Measurements from ENCODE around the gene UNC5CL. TPM values are rescaled to one million over a fixed set of nuclear protein-coding genes. Genes with fewer than 3 reads are reported as not detected.
"Not testable (repeated sequence)": the region's sequence is repeated elsewhere in the genome, so short reads cannot be mapped to it uniquely, and the experiment has no call there.

UNC5CL gene
- total and polyA plus RNA-seq, 2 experiments from 2014 or later: 0.87 to 1.2 TPM

DNA sequence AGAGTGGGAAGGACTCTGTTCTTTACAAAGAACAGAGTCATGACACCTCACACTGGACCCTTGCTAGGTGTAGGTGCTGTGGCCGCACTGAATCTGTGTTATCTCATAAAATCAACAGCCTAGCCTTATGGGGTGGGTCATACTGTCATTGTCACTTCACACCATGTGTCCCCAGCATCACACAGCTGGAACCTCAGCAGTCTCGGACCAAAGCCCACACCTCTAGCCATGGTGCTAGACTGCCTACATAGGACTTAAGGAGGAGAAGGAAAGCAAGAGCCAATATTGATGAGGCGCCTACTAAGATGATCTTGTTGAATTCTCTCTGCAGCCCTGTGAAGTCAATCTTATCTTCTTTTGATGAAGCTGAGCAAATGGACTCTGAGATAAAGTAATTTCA is 31.0 kb downstream of the UNC5CL start:
- Histone ChIP-seq H2AFZ (no peak overlapping the region), H3K27ac (ENCODE audit: low read depth) (no peak overlapping the region), H3K27me3 (ENCODE audit: insufficient read depth) (no peaks in the 10 kb centered on the region), H3K4me3 (no peak overlapping the region), H3K9me2 (ENCODE audit: insufficient read depth) (peaks cover 9% of the 10 kb centered on the region; the same call in 1 of the 2 replicates), H3K79me2 (replicated peaks; ENCODE audit: insufficient read depth) (no peaks in the 10 kb centered on the region), H3K36me3 (ENCODE audit: insufficient read depth) (no peaks in the 10 kb centered on the region), H3F3A (replicated peaks; ENCODE audit: low read depth) (no peaks in the 10 kb centered on the region), H3K4me2 (no peak overlapping the region), H3K4me1 (ENCODE audit: insufficient read depth) (no peaks in the 10 kb centered on the region), H4K20me1 (replicated peaks; ENCODE audit: insufficient read depth) (no peaks in the 10 kb centered on the region)
- no peak for DNase-seq (ENCODE audit: low spot score)
- H3K36me3 Mint-ChIP-seq (ENCODE audit: low read depth): no peaks in the 10 kb centered on the region; the same call in 2 of the 3 replicates
- peaks cover 6% of the 10 kb centered on the region for H3K4me1 Mint-ChIP-seq
- H3K4me3 Mint-ChIP-seq: no peak overlapping the region
- ATAC-seq: no peak
- no peak overlapping the region for H3K27ac Mint-ChIP-seq
- TF ChIP-seq CREB1 (CRISPR knock-in tag; IDR thresholded peaks at IDR 0.05; ENCODE audit: low read depth) (no peak), JUNB (IDR thresholded peaks at IDR 0.05; ENCODE audit: unreplicated experiment) (no peak)
- H3K27me3 Mint-ChIP-seq (ENCODE audit: insufficient read depth, low read depth, poor library complexity): peaks cover 4% of the 10 kb centered on the region
- no peaks in the 10 kb centered on the region; the same call in 2 of the 3 replicates for H3K9me3 Mint-ChIP-seq

DNA sequence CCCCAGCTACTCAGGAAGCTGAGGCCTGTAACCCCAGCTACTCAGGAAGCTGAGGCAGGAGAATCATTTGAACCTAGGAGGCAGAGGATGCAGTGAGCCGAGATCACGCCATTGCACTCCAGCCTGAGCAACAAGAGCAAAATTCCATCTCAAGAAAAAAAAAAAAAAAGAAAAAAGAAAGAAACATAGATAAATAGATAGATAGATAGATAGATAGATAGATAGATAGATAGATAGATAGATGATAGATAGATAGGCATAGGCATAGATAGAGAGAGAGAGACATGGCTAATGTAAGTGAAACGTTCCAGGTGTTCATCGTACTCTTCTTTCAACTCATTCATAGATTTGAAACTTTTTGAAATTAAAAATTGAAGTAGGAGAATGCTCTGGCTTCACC is 32.0 kb downstream of the UNC5CL start:
- H3K36me3 Mint-ChIP-seq (ENCODE audit: low read depth); H3K4me3 Mint-ChIP-seq; H3F3A ChIP-seq (replicated peaks; ENCODE audit: low read depth); H3K4me3 ChIP-seq; H3K27me3 ChIP-seq (ENCODE audit: insufficient read depth); H3K79me2 ChIP-seq (replicated peaks; ENCODE audit: insufficient read depth); H3K4me2 ChIP-seq; H4K20me1 ChIP-seq (replicated peaks; ENCODE audit: insufficient read depth); H3K27ac ChIP-seq (ENCODE audit: low read depth); H3K27me3 Mint-ChIP-seq (ENCODE audit: insufficient read depth, low read depth, poor library complexity); H3K9me3 Mint-ChIP-seq; H3K27ac Mint-ChIP-seq; H3K4me1 ChIP-seq (ENCODE audit: insufficient read depth); DNase-seq (ENCODE audit: low spot score); H2AFZ ChIP-seq; H3K36me3 ChIP-seq (ENCODE audit: insufficient read depth); ATAC-seq; H3K4me1 Mint-ChIP-seq: not testable (repeated sequence)
- H3K9me2 ChIP-seq (ENCODE audit: insufficient read depth): peaks cover 11% of the 10 kb centered on the region; the same call in 1 of the 2 replicates

DNA sequence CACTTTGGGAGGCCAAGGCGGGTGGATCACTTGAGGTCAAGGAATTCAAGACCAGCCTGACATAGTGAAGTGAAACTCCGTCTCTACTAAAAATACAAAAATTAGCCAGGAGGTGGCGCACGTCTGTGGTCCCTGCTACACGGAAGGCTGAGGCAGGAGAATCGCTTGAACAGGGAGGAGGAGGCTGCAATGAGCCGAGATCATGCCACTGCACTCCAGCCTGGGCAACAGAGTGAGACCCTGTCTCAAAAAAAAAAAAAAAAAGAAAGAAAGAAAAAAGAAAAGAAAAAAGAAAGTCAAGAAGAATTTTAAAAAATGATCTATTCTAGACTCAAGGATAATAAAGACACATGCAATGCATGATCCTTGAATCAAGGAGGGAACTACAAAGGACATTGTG is 32.8 kb downstream of the UNC5CL start:
- not testable (repeated sequence) for H3K4me3 ChIP-seq; H3K36me3 Mint-ChIP-seq (ENCODE audit: low read depth); H3K4me2 ChIP-seq; H3K4me3 Mint-ChIP-seq; H4K20me1 ChIP-seq (replicated peaks; ENCODE audit: insufficient read depth); H3K27me3 Mint-ChIP-seq (ENCODE audit: insufficient read depth, low read depth, poor library complexity); H3K79me2 ChIP-seq (replicated peaks; ENCODE audit: insufficient read depth); H3K27me3 ChIP-seq (ENCODE audit: insufficient read depth); H3K27ac Mint-ChIP-seq; H3K27ac ChIP-seq (ENCODE audit: low read depth); H3F3A ChIP-seq (replicated peaks; ENCODE audit: low read depth); H3K9me3 Mint-ChIP-seq; H2AFZ ChIP-seq; H3K4me1 ChIP-seq (ENCODE audit: insufficient read depth); H3K36me3 ChIP-seq (ENCODE audit: insufficient read depth)
- TF ChIP-seq, protein P1, sequence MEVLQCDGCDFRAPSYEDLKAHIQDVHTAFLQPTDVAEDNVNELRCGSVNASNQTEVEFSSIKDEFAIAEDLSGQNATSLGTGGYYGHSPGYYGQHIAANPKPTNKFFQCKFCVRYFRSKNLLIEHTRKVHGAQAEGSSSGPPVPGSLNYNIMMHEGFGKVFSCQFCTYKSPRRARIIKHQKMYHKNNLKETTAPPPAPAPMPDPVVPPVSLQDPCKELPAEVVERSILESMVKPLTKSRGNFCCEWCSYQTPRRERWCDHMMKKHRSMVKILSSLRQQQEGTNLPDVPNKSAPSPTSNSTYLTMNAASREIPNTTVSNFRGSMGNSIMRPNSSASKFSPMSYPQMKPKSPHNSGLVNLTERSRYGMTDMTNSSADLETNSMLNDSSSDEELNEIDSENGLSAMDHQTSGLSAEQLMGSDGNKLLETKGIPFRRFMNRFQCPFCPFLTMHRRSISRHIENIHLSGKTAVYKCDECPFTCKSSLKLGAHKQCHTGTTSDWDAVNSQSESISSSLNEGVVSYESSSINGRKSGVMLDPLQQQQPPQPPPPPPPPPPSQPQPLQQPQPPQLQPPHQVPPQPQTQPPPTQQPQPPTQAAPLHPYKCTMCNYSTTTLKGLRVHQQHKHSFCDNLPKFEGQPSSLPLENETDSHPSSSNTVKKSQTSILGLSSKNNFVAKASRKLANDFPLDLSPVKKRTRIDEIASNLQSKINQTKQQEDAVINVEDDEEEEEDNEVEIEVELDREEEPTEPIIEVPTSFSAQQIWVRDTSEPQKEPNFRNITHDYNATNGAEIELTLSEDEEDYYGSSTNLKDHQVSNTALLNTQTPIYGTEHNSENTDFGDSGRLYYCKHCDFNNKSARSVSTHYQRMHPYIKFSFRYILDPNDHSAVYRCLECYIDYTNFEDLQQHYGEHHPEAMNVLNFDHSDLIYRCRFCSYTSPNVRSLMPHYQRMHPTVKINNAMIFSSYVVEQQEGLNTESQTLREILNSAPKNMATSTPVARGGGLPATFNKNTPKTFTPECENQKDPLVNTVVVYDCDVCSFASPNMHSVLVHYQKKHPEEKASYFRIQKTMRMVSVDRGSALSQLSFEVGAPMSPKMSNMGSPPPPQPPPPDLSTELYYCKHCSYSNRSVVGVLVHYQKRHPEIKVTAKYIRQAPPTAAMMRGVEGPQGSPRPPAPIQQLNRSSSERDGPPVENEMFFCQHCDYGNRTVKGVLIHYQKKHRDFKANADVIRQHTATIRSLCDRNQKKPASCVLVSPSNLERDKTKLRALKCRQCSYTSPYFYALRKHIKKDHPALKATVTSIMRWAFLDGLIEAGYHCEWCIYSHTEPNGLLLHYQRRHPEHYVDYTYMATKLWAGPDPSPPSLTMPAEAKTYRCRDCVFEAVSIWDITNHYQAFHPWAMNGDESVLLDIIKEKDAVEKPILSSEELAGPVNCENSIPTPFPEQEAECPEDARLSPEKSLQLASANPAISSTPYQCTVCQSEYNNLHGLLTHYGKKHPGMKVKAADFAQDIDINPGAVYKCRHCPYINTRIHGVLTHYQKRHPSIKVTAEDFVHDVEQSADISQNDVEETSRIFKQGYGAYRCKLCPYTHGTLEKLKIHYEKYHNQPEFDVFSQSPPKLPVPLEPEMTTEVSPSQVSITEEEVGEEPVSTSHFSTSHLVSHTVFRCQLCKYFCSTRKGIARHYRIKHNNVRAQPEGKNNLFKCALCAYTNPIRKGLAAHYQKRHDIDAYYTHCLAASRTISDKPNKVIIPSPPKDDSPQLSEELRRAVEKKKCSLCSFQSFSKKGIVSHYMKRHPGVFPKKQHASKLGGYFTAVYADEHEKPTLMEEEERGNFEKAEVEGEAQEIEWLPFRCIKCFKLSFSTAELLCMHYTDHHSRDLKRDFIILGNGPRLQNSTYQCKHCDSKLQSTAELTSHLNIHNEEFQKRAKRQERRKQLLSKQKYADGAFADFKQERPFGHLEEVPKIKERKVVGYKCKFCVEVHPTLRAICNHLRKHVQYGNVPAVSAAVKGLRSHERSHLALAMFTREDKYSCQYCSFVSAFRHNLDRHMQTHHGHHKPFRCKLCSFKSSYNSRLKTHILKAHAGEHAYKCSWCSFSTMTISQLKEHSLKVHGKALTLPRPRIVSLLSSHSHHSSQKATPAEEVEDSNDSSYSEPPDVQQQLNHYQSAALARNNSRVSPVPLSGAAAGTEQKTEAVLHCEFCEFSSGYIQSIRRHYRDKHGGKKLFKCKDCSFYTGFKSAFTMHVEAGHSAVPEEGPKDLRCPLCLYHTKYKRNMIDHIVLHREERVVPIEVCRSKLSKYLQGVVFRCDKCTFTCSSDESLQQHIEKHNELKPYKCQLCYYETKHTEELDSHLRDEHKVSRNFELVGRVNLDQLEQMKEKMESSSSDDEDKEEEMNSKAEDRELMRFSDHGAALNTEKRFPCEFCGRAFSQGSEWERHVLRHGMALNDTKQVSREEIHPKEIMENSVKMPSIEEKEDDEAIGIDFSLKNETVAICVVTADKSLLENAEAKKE (CRISPR knock-in tag; IDR thresholded peaks at IDR 0.05): peak; percentile 72; the same call in 1 of the 2 replicates
- TF ChIP-seq CREB1 (CRISPR knock-in tag; IDR thresholded peaks at IDR 0.05; ENCODE audit: low read depth): peak; percentile 44; the same call in 1 of the 2 replicates
- TF ChIP-seq, protein P2, sequence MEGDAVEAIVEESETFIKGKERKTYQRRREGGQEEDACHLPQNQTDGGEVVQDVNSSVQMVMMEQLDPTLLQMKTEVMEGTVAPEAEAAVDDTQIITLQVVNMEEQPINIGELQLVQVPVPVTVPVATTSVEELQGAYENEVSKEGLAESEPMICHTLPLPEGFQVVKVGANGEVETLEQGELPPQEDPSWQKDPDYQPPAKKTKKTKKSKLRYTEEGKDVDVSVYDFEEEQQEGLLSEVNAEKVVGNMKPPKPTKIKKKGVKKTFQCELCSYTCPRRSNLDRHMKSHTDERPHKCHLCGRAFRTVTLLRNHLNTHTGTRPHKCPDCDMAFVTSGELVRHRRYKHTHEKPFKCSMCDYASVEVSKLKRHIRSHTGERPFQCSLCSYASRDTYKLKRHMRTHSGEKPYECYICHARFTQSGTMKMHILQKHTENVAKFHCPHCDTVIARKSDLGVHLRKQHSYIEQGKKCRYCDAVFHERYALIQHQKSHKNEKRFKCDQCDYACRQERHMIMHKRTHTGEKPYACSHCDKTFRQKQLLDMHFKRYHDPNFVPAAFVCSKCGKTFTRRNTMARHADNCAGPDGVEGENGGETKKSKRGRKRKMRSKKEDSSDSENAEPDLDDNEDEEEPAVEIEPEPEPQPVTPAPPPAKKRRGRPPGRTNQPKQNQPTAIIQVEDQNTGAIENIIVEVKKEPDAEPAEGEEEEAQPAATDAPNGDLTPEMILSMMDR (conservative IDR thresholded peaks at IDR 0.05; ENCODE audit: low read depth in 2 of 2): peak; percentile 78 to 82
- H3K9me2 ChIP-seq (ENCODE audit: insufficient read depth): peaks cover 12% of the 10 kb centered on the region; the same call in 1 of the 2 replicates
- ATAC-seq: peak; percentile 94
- DNase-seq (ENCODE audit: low spot score): peak; percentile 86
- H3K4me1 Mint-ChIP-seq: peaks cover 11% of the 10 kb centered on the region

Data from GM23338 (cell line).